ENCODE results near the gene NPAT. TPM values are rescaled to one million over a fixed set of nuclear protein-coding genes. Genes with fewer than 3 reads are reported as not detected.

NPAT gene
- total RNA-seq, 4 donors from 2014 or later, result 14.0 to 30.6 (median 14.6) TPM

Other genes starting within 250 kb of the NPAT start
- 10 to 100 TPM; 24.8 to 59.1 (median 38.4) TPM for gene CUL5, start 213.7 kb downstream of the NPAT start, total RNA-seq
- gene ACAT1, start 101.1 kb downstream of the NPAT start, total RNA-seq, result 100 to 1,000 TPM in 2 of 4 donors, 10 to 100 TPM in 2; 84.1 to 131 (median 108) TPM
- gene ATM, start 429 bp upstream of the NPAT start, total RNA-seq, result 10 to 100 TPM; 17.5 to 76.4 (median 34.2) TPM
- 1 to 10 TPM in 2 of 4 donors, under 1 TPM in 2; 0.30 to 3.8 (median 1.8) TPM for gene C11orf65, start 244.9 kb upstream of the NPAT start, total RNA-seq

Measured in suprapubic skin (tissue), 4 donors.